ENCODE data around the gene CNTN4.

Gene CNTN4

DNA sequence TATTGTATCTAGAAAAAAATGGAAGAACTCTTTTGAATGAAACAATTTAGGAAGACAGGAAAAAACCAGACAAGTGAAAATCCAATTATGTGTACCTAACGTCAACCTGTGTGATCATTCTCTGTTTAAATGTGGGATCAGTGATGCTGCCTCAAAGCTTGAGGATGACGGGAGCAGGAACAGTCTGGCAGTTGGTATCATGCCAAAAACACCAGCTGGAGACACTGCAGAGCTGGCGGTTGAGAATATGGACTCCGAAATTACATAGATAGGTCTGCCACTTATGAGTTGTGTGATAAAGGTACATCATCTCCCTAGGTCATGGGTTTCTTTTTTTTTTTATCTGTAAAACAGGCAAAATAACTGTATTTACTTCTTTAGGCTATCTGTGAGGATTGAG is 480.5 kb downstream of the CNTN4 start:
- no peak for DNase-seq (ENCODE audit: low read depth)
- TF ChIP-seq CTCF (conservative IDR thresholded peaks at IDR 0.05; ENCODE audit: low read depth, low read length): no peak
- no peak overlapping the region for H3K4me3 ChIP-seq (ENCODE audit: low read depth, low read length)

GRCh38 chr3:2583046-2583445 is 484.4 kb downstream of the CNTN4 start:
- DNase-seq (ENCODE audit: low read depth): no peak
- H3K4me3 ChIP-seq (ENCODE audit: low read depth, low read length): no peak overlapping the region

DNA sequence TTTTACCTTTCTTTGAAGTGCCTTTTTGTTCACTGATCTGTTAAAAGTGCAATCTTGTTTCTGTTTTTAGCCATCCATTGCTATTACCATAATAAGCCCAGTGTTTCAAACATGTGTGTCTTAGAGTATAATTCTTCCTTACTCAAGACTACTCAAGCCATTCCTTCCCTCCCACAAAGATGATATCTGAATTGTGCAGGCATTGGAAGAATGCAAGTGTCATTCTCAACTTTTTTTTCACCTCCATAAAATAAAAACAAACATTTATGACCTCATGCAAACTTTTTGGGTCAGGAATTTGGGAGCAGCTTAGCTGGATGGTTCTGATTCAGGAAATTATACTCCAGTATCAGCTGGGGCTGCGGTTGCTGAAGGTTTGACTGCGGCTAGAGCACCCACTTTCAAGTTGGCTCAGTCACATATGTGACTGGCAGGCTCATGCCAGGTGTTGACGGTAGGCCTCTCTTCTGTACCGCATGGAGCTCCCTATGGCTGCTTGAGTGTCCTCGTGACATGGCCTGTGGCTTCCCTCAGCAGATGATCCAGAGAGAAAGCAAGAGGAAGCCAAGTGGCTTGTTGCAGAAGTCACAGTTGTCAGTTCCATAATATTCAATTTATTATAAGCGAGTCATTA is 490.8 kb downstream of the CNTN4 start:
- no peak for DNase-seq (ENCODE audit: low read depth)
- no peak overlapping the region for H3K4me3 ChIP-seq (ENCODE audit: low read depth, low read length)
- no peak for TF ChIP-seq CTCF (conservative IDR thresholded peaks at IDR 0.05; ENCODE audit: low read depth, low read length)

More at GRCh38 chr3:2583046-2583445, 484.4 kb downstream of the CNTN4 start:
- no peak for TF ChIP-seq CTCF (conservative IDR thresholded peaks at IDR 0.05; ENCODE audit: low read depth, low read length)

GRCh38 chr3:2595486-2595885 is 496.8 kb downstream of the CNTN4 start:
- DNase-seq (ENCODE audit: low read depth): no peak
- TF ChIP-seq CTCF (conservative IDR thresholded peaks at IDR 0.05; ENCODE audit: low read depth, low read length): no peak
- H3K4me3 ChIP-seq (ENCODE audit: low read depth, low read length): no peak overlapping the region

- TF ChIP-seq CTCF (conservative IDR thresholded peaks at IDR 0.05; ENCODE audit: low read depth, low read length): no peak
- DNase-seq (ENCODE audit: low read depth): no peak
- H3K4me3 ChIP-seq (ENCODE audit: low read depth, low read length): no peak overlapping the region
Measured at GRCh38 chr3:2597615-2598014, 498.9 kb downstream of the CNTN4 start.

DNA sequence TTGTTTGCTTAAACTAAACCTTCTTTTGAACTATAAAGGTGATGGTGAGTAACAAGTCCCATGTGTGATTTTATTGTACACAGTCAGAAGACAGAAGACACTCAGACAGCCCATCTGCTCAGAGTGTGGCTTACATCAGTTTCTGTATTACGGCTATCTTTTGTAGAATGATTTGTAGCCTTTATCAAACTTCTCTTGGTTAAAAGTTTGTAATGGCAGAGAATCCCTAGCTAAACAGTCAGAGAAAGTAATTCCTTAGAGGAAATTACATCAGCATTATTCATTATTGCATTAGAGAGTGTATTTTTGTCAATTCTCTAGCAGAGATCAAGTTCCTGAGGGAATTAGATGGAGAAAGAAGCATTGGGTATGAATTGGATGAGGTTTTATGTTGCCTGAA is 500.8 kb downstream of the CNTN4 start:
- H3K4me3 ChIP-seq (ENCODE audit: low read depth, low read length): no peak overlapping the region
- no peak for DNase-seq (ENCODE audit: low read depth)
- no peak for TF ChIP-seq CTCF (conservative IDR thresholded peaks at IDR 0.05; ENCODE audit: low read depth, low read length)

GRCh38 chr3:2603692-2604289 is 505.1 kb downstream of the CNTN4 start:
- TF ChIP-seq CTCF (conservative IDR thresholded peaks at IDR 0.05; ENCODE audit: low read depth, low read length): no peak
- H3K4me3 ChIP-seq (ENCODE audit: low read depth, low read length): no peak overlapping the region
- no peak for DNase-seq (ENCODE audit: low read depth)

Measured in choroid plexus epithelial cell (primary cell).